Activated naive CD4-positive, alpha-beta T cell treated with anti-CD3 and anti-CD28 coated beads for 36 hours (primary cell): Measurements from ENCODE around the gene AKT1. TPM values are rescaled to one million over a fixed set of nuclear protein-coding genes. Genes with fewer than 3 reads are reported as not detected.

ENCODE experiments used
- CTCF ChIA-PET: fragments of 350-600 bp; sonication (Branson Sonifier 250); formaldehyde crosslinking; loops from one replicate; lab custom pipeline; 2021; ENCODE audit warnings: antibody characterized with exemption; lab: Charles Lee
- DNase-seq: peaks from one replicate; pipeline ENCODE4 v3.0.0-alpha.2; 2020
- H3K27ac Mint-ChIP-seq: one replicate; pipeline ENCODE4 v1.8.0; 2021; ENCODE audit warnings: mild to moderate bottlenecking, mixed read lengths
- H3K27me3 Mint-ChIP-seq: one replicate; pipeline ENCODE4 v1.8.0; 2021; ENCODE audit warnings: low read depth, mixed read lengths
- H3K36me3 Mint-ChIP-seq: one replicate; pipeline ENCODE4 v1.8.0; 2021; ENCODE audit warnings: low read depth, mixed read lengths
- H3K4me1 Mint-ChIP-seq: one replicate; pipeline ENCODE4 v1.8.0; 2021; ENCODE audit warnings: low read depth, mixed read lengths
- H3K4me3 Mint-ChIP-seq: one replicate; pipeline ENCODE4 v1.8.0; 2021; ENCODE audit warnings: mild to moderate bottlenecking, moderate library complexity, mixed read lengths
- H3K9me3 Mint-ChIP-seq: one replicate; pipeline ENCODE4 v1.8.0; 2021; ENCODE audit warnings: mixed read lengths
- intact Hi-C: fragments of 100-400 bp; cut with micrococcal nuclease; formaldehyde crosslinking; loops from one replicate; pipeline ENCODE4 v1.15.1; 2023
- total RNA-seq, 2 experiments: library from RNA; stranded (reverse); gene quantifications; one replicate each; pipeline ENCODE4 v1.2.3, GENCODE V29; 2021

Gene AKT1
- total RNA-seq, 2 experiments from 2014 or later, result 114 to 115 TPM

DNA sequence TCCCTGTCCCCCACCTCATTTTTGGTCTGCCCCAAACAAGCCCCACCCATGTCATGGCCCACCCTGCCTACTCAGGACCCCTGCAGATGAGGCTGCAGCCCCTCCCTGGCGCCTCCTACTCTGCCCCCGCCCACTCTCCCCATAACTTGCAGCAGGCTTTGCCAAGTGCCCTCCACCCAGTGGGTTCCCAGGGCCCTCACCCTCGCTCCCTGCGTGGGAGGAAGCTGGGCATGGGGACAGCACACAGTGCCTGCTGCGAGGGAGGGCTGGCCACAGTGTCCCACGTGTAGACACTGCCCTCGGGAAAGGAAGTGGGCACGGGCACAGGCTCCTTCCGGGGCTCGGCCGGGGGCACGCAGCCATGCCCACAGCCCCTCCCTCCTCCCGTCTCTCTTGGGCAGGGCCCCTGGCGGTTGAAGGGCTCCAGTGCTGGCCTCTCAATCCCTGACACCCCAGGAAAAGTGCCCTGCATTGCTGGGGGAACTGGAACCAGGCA lies 9.4 kb downstream of the AKT1 start:
- DNase-seq, result no peak
- Mint-ChIP-seq H3K27ac (no peak overlapping the region), H3K9me3 (no peaks in the 10 kb centered on the region), H3K27me3 (no peaks in the 10 kb centered on the region), H3K4me1 (peaks cover 15% of the 10 kb centered on the region), H3K4me3 (no peak overlapping the region), H3K36me3 (no peaks in the 10 kb centered on the region)
- intact Hi-C loops, result no loop called here
- CTCF ChIA-PET, result no interaction called here

GRCh38 chr14:104785708-104786080 lies 9.9 kb downstream of the AKT1 start:
- no peaks in the 10 kb centered on the region for H3K36me3 Mint-ChIP-seq
- DNase-seq, result no peak
- CTCF ChIA-PET, result no interaction called here
- no peaks in the 10 kb centered on the region for H3K9me3 Mint-ChIP-seq
- peaks cover 12% of the 10 kb centered on the region for H3K4me1 Mint-ChIP-seq
- intact Hi-C loops, result no loop called here
- no peak overlapping the region for H3K4me3 Mint-ChIP-seq
- H3K27ac Mint-ChIP-seq, result no peak overlapping the region
- H3K27me3 Mint-ChIP-seq, result no peaks in the 10 kb centered on the region

DNA sequence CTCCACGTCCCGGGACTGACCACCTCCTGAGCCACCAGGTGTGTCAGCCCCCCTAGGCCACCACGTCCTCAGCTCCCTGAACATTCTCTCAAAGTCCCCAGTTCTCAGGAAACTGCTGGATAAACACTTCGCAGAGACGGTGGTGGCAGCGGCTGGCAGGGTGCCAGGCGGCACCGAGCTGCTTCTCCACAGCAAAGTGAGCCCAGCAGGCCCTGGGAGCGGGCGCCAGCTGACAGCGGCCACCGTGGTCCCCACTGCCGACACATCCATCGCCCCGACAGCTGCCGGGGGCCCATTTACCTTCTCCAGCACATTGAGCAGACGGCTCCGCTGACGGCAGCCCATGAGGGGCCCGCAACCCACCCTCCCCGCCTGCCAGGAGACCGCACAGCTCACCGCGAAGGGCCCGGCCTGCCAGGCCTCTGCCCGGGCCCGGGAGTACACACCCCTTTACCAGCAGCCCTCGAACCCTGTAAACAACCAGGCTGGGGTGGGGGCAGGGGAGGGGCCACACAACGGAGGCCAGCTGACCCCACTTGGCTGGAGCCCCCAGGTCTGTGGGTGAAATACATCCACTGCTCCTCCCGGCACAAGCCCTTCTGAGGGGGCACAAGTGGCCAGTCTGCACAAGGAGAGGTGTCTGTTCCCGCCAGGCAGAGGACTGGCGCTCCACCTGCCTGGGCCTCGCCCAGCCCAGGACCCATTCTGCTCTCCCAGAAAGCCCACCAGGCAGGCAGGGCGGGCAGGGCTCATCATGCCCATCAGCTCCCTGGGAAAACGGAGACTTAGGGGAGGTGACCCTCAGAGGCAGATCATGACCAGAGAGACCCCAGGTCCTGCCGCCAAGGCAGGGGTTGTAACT lies 10.5 kb downstream of the AKT1 start:
- no peaks in the 10 kb centered on the region for H3K27me3 Mint-ChIP-seq
- peaks cover 12% of the 10 kb centered on the region for H3K4me1 Mint-ChIP-seq
- intact Hi-C loops, result no loop called here
- no peak overlapping the region for H3K4me3 Mint-ChIP-seq
- H3K36me3 Mint-ChIP-seq, result no peaks in the 10 kb centered on the region
- CTCF ChIA-PET, result no interaction called here
- H3K27ac Mint-ChIP-seq, result no peak overlapping the region
- no peak for DNase-seq
- H3K9me3 Mint-ChIP-seq, result no peaks in the 10 kb centered on the region

GRCh38 chr14:104784218-104784568 lies 11.4 kb downstream of the AKT1 start:
- no peak overlapping the region for H3K27ac Mint-ChIP-seq
- no peak overlapping the region for H3K4me3 Mint-ChIP-seq
- CTCF ChIA-PET, result no interaction called here
- no peaks in the 10 kb centered on the region for H3K36me3 Mint-ChIP-seq
- no peaks in the 10 kb centered on the region for H3K9me3 Mint-ChIP-seq
- no peaks in the 10 kb centered on the region for H3K27me3 Mint-ChIP-seq
- DNase-seq, result no peak
- peaks cover 12% of the 10 kb centered on the region for H3K4me1 Mint-ChIP-seq
- intact Hi-C loops, result no loop called here

DNA sequence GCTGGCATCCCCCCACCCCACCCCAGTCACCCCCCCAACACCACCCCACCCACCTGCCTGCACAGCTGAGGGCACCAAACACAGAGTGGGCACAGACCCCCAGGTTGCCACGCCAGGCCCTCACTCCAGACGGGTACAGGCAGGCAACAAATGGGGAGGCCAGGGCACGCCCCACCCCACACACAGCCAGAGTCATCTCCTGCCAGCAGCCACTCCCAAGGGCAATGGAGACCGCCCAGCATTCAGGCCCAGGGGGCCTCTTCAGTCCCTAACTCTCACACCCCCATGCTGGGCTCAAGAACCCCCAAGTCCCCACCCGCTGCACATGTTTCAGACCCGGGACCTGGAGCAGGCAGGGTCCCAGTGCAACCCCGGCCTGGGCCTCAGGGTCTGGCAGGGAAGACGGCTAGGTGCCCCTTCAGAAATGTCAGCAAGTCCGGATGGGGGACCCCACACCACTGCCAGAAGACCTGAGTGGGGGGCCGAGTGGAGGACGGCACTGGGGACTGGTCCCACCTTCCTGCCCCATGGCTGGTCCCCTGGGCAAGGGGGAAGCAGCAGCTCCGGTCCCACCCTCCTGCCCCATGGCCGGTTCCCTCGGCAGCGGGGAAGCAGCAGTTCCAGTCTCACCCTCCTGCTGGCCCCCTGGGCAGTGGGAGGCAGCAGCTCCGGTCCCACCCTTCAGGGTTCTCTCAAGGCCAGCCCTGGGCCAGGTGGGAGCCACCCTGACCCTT lies 11.9 kb downstream of the AKT1 start:
- H3K27me3 Mint-ChIP-seq, result no peaks in the 10 kb centered on the region
- no peaks in the 10 kb centered on the region for H3K9me3 Mint-ChIP-seq
- H3K4me3 Mint-ChIP-seq, result no peak overlapping the region
- no peak overlapping the region for H3K27ac Mint-ChIP-seq
- CTCF ChIA-PET, result no interaction called here
- intact Hi-C loops, result no loop called here
- no peak for DNase-seq
- no peaks in the 10 kb centered on the region for H3K36me3 Mint-ChIP-seq
- peaks cover 12% of the 10 kb centered on the region for H3K4me1 Mint-ChIP-seq

DNA sequence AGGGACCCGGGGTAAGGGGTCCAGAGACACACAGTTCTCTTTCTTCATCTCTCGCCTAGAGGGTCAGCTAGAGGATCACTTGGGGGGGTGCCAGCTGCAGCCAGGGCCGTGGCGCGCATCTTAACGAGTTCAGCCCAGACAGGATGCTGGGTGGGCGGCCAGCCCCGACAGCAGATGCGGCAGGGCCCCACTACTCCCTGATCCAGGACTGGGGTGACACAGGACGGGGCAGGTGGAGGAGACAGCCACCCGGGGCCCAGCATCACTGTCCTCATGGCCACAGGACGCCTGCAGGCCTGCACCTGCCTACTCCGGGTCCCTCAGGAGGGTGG lies 12.8 kb downstream of the AKT1 start:
- no peak overlapping the region for H3K27ac Mint-ChIP-seq
- CTCF ChIA-PET, result no interaction called here
- H3K27me3 Mint-ChIP-seq, result no peaks in the 10 kb centered on the region
- peaks cover 8% of the 10 kb centered on the region for H3K4me1 Mint-ChIP-seq
- no peaks in the 10 kb centered on the region for H3K36me3 Mint-ChIP-seq
- H3K9me3 Mint-ChIP-seq, result no peaks in the 10 kb centered on the region
- no peak for DNase-seq
- H3K4me3 Mint-ChIP-seq, result no peak overlapping the region
- intact Hi-C loops, result no loop called here

DNA sequence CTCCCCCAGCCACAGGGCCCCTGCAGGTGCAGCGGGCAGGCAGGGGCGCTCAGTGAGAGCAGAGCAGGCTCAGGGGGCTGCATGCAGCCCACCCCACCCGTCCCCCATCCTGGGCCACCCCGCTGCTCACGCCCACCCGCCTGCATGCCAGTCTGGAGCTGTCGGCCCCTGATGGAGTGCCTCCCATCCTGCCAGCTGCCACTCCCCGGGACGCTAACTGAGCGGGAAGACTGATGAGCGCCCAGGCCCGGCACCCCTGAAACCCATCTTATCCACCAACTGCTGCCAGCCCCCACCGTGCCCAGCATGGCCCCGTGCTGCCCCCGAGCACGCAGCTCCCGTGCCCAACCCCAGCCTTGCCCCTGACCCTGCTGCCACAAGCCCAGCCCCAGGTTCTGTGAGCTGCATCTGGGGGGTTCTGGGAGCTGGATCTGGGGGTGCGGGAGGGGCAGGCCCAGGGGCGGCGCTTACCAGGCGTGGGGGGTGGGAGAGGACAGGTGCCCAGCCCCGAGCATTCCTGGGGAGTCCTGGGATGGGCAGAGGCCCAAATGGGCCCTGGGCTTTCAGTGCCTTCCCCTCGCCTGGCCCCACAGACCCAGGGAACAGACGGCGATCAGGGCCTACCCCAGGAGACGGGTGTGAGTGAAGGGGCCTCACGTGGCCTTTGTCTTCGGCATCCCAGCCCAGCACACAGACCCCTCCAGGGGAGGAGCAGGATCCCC lies 13.3 kb downstream of the AKT1 start:
- Mint-ChIP-seq H3K4me3 (no peak overlapping the region), H3K27me3 (no peaks in the 10 kb centered on the region), H3K27ac (no peak overlapping the region), H3K36me3 (peaks cover under 1% of the 10 kb centered on the region), H3K4me1 (peaks cover 7% of the 10 kb centered on the region), H3K9me3 (no peaks in the 10 kb centered on the region)
- CTCF ChIA-PET, result no interaction called here
- DNase-seq, result no peak
- intact Hi-C loops, result no loop called here

DNA sequence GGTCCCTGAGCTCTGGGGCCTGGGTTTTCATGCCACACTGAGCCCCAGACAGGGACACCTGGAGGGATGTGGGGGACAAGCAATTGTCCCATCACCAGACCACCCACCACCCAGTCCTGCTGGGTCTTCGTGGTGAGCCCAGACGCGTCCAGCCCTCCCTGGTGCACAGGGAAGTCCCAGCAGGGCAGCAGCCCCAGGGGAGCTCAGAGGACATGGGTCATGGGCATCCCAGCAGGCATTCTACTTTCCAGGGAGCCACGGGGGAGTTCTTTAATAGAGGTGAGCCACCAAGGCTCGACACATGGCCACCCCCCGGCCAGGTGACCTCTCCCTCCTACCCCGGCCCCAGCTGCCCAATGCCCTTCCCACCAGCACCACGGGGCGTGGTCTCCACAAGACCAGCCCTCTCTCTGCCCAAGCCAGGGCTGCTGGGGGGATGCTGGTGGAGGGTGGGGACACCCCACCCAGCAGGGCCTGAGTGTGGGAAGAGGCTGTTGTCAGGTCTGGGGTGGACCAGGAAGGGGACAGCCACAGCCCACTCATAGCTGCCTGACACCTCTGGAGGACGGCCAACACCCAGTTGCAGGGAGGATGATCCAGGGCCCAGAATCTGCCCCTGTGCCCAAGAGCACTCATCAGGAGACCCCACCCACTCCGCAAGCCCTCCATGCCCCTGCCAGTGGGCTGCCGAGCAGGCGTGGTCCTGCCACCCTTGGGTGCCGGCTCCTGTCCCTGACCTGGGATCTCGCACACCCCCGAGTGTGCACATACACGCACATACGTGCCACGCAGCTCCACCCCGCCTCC lies 14.1 kb downstream of the AKT1 start:
- Mint-ChIP-seq H3K36me3 (peaks cover 3% of the 10 kb centered on the region), H3K27ac (no peak overlapping the region), H3K27me3 (no peaks in the 10 kb centered on the region), H3K4me3 (no peak overlapping the region), H3K9me3 (no peaks in the 10 kb centered on the region), H3K4me1 (peaks cover 2% of the 10 kb centered on the region)
- CTCF ChIA-PET, result interaction anchor here (1.3 kb wide), 1 partner anchor 11 kb away, joined by 3 read pairs; no protein-coding TSS in a partner anchor
- no peak for DNase-seq
- intact Hi-C loops, result no loop called here

DNA sequence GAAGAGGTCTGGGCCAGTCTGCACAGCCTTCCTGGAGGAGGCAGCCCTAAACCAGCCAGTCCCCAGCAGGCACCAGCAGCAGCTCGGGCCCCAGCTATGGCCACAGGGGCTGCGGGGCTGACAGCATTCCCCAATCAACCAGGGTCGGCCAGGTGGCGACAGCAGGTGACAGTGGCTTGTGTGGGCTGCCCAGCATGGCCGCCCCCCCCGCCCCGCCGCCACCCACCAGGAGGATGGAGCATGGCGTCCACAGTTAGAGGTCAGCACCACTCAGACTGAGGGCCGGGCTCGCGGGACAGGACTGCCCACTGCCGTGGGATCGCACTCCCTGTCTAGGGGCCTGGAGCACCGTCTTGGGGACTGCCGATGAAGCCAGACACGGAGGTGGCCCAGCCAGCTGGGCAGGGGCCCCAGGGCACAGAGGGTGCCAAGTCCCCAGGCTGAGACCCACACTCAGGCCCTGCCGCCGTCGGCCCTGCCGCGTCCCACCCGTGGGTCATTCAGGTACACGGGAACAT lies 15.0 kb downstream of the AKT1 start:
- Mint-ChIP-seq H3K4me3 (no peak overlapping the region), H3K9me3 (no peaks in the 10 kb centered on the region), H3K4me1 (no peaks in the 10 kb centered on the region), H3K27ac (no peak overlapping the region), H3K36me3 (peaks cover 4% of the 10 kb centered on the region), H3K27me3 (no peaks in the 10 kb centered on the region)
- CTCF ChIA-PET, result interaction anchor here (1.3 kb wide), 1 partner anchor 10 kb away, joined by 3 read pairs; no protein-coding TSS in a partner anchor
- intact Hi-C loops, result no loop called here
- DNase-seq, result no peak

DNA sequence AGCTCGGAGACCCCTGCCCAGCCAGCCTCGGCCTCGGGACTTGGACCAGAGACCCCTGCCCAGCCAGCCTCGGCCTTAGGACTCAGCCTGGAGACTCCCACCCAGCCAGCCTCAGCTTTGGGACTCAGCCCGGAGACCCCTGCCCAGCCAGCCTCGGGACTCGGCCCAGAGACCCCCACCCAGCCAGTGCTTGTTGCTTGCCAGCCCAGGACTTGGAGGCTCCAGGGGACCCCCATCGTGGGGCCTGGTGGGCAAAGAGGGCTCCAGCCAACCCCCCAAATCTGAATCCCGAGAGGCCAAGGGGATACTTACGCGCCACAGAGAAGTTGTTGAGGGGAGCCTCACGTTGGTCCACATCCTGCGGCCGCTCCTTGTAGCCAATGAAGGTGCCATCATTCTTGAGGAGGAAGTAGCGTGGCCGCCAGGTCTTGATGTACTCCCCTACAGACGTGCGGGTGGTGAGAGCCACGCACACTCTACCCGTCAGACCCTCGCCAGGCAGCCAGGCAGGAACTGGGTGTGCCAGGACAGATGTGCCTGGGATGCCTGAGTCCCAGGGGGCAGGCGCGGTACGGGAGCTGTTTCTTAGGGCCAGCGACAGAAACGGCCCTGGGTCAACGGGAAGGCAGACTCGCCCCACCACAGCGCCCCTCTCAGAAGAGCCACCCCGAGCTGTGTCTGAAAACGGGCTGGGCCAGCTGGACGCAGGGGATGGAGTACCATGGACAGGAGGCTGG lies 15.6 kb downstream of the AKT1 start:
- no peaks in the 10 kb centered on the region for H3K9me3 Mint-ChIP-seq
- CTCF ChIA-PET, result no interaction called here
- no peaks in the 10 kb centered on the region for H3K27me3 Mint-ChIP-seq

DNA sequence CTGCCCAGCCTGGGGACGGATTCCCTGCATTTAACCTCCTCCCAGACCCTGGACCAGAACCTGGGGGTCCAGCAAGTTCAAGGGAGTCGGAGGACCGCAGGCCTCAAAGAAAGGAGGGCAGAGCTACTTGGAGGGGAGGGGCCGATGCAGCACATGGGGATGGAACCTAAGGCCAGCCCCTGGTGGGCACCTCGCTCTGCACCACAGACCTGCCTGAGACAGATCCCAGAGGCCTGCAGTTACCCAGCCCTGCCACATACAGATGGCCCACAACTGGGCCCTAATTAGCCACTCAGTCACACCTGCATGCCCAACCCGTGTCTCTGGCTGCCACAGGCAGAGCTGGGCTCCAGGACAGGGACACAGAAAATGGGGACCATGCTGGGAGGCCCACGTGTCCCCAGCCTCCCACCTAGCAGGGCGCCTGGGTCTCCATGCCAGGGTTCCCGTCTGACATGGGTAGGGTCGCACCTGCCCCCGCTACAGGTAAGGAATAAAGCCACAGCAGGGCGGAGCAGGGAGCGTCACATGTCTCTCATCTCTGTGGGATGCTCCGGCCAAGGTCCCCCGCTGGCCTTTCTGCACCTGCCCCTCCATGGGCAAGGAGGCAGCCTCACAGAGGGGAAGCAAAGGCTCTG lies 16.7 kb downstream of the AKT1 start:
- no peak for DNase-seq
- no peaks in the 10 kb centered on the region for H3K9me3 Mint-ChIP-seq
- peaks cover 4% of the 10 kb centered on the region for H3K36me3 Mint-ChIP-seq
- intact Hi-C loops, result no loop called here
- no peaks in the 10 kb centered on the region for H3K27me3 Mint-ChIP-seq
- no peak overlapping the region for H3K4me3 Mint-ChIP-seq
- CTCF ChIA-PET, result no interaction called here
- no peaks in the 10 kb centered on the region for H3K4me1 Mint-ChIP-seq
- H3K27ac Mint-ChIP-seq, result no peak overlapping the region

More for the DNA sequence above, 15.6 kb downstream of the AKT1 start:
- Mint-ChIP-seq H3K4me1 (no peaks in the 10 kb centered on the region), H3K36me3 (peaks cover 4% of the 10 kb centered on the region), H3K4me3 (no peak overlapping the region), H3K27ac (no peak overlapping the region)
- intact Hi-C loops, result no loop called here
- no peak for DNase-seq
